CD4-positive, alpha-beta memory T cell (primary cell): ENCODE measurements around the gene SORL1-AS1.

ENCODE experiments used
- CTCF ChIA-PET: fragments of 350-600 bp; sonication (Branson Sonifier 250); formaldehyde crosslinking; loops from one replicate; lab custom pipeline; 2021; ENCODE audit warnings: inconsistent platforms; ENCODE audit not compliant: partially characterized antibody; lab: Charles Lee
- POLR2A ChIA-PET: fragments of 350-600 bp; sonication (Branson Sonifier 250); formaldehyde crosslinking; loops from one replicate; lab custom pipeline; 2021; ENCODE audit not compliant: partially characterized antibody; lab: Charles Lee
- DNase-seq, 5 donors: peaks; one replicate each; pipeline versions ENCODE4 v3.0.0 to v3.0.0-alpha.2; 2020 to 2022; ENCODE audit warnings: mixed read lengths in 1 of 5
- H3K27ac ChIP-seq: one replicate; pipeline ENCODE4 v1.7.0; 2013; ENCODE audit warnings: low read depth, low read length
- H3K27me3 ChIP-seq: 2 replicates; pipeline ENCODE4 v1.7.0; 2013; ENCODE audit warnings: mild to moderate bottlenecking, low read length, moderate library complexity; ENCODE audit not compliant: insufficient read depth
- H3K36me3 ChIP-seq: 2 replicates; pipeline ENCODE4 v1.7.0; 2013; ENCODE audit warnings: mild to moderate bottlenecking, low read length, moderate library complexity; ENCODE audit not compliant: insufficient read depth
- H3K4me1 ChIP-seq: 2 replicates; pipeline ENCODE4 v1.7.0; 2013; ENCODE audit warnings: mild to moderate bottlenecking, low read length, moderate library complexity; ENCODE audit not compliant: insufficient read depth
- H3K4me3 ChIP-seq, 2 donors: one replicate each; pipeline ENCODE4 v1.7.0; 2013; ENCODE audit warnings: low read length in 2 of 2, mild to moderate bottlenecking in 1 of 2
- H3K9me3 ChIP-seq, 2 donors: one replicate each; pipeline ENCODE4 v1.7.0; 2013; ENCODE audit warnings: low read length in 2 of 2, control low read depth in 1 of 2; ENCODE audit not compliant: control insufficient read depth in 1 of 2
- H3K27ac Mint-ChIP-seq, 7 donors: one replicate each; pipeline ENCODE4 v1.8.0; 2020 to 2021; ENCODE audit warnings: mixed read lengths in 7 of 7, mild to moderate bottlenecking in 6 of 7, inconsistent platforms in 3 of 7, moderate library complexity in 3 of 7
- H3K27me3 Mint-ChIP-seq, 2 donors: one replicate each; pipeline ENCODE4 v1.8.0; 2020 to 2021; ENCODE audit warnings: mixed read lengths in 2 of 2
- H3K36me3 Mint-ChIP-seq, 2 donors: one replicate each; pipeline ENCODE4 v1.8.0; 2020 to 2021; ENCODE audit warnings: mixed read lengths in 2 of 2, inconsistent platforms in 1 of 2, mild to moderate bottlenecking in 1 of 2
- H3K4me1 Mint-ChIP-seq, 4 donors: one replicate each; pipeline ENCODE4 v1.8.0; 2020 to 2021; ENCODE audit warnings: mixed read lengths in 4 of 4, mild to moderate bottlenecking in 1 of 4
- H3K4me3 Mint-ChIP-seq, 8 donors: one replicate each; pipeline ENCODE4 v1.8.0; 2020 to 2021; ENCODE audit warnings: mixed read lengths in 8 of 8, mild to moderate bottlenecking in 7 of 8, moderate library complexity in 6 of 8, inconsistent platforms in 3 of 8
- H3K9me3 Mint-ChIP-seq, 8 donors: one replicate each; pipeline ENCODE4 v1.8.0; 2020 to 2021; ENCODE audit warnings: mixed read lengths in 8 of 8, mild to moderate bottlenecking in 5 of 8, inconsistent platforms in 3 of 8, moderate library complexity in 1 of 8
- intact Hi-C: fragments of 100-400 bp; cut with micrococcal nuclease; formaldehyde crosslinking; loops from one replicate; pipeline ENCODE4 v1.15.1; 2023

Gene SORL1-AS1

DNA sequence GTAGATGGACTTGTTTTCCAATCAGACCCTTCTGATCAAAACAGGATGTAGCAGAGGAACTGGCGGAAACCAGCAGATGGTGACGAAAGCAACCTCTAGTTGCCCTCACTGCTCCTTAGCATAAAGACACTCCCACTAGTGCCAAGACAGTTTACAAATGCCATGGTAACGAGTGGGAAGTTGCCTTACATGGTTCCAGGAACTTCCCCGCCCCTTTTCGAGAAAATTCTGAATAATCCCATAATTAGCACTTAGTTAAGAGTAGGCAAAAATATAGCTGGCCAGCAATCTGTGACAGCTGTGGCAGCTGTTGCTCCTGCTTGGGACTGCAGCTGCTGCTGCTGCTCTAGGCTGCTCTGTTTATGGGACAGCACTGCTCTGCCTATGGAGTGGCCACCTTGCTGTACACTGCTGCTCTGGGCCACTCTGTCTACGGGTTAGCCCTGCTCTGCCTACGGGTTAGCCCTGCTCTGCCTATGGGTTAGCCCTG, 34.1 kb downstream of the SORL1-AS1 start:
- no peaks in the 10 kb centered on the region for H3K27me3 Mint-ChIP-seq
- peak overlapping the region; percentile 48 for H3K27ac ChIP-seq
- no peaks in the 10 kb centered on the region for H3K27me3 ChIP-seq
- H3K36me3 Mint-ChIP-seq: no peaks in the 10 kb centered on the region
- H3K27ac Mint-ChIP-seq: peak overlapping the region; percentile 91 to 97 (median 93)
- ChIA-PET CTCF (interaction anchor here (1.6 to 3.1 kb wide), 2 partner anchors 9 to 33 kb away, joined by 4 to 12 read pairs; partner anchors contain the start of genes SORL1 and SORL1-AS1), POLR2A (interaction anchor here (0.6 to 11.8 kb wide), 12 partner anchors 9 to 91 kb away, joined by 3 to 150 read pairs (median 4); partner anchors contain the start of genes SORL1 and SORL1-AS1)
- H3K9me3 ChIP-seq: no peaks in the 10 kb centered on the region
- no peaks in the 10 kb centered on the region for H3K36me3 ChIP-seq
- intact Hi-C loops: loop anchor here (2.0 to 5.0 kb wide), 4 partner anchors 32 to 174 kb away; no protein-coding TSS in a partner anchor
- peak overlapping the region; percentile 11 to 71 (median 49) for H3K4me3 Mint-ChIP-seq
- H3K4me3 ChIP-seq: no peak overlapping the region
- H3K4me1 Mint-ChIP-seq: peaks cover 66 to 93% (median 79%) of the 10 kb centered on the region in 4 donors
- H3K4me1 ChIP-seq: peaks cover 83% of the 10 kb centered on the region
- peak; percentile 77 to 88 (median 85) for DNase-seq
- no peaks in the 10 kb centered on the region for H3K9me3 Mint-ChIP-seq

DNA sequence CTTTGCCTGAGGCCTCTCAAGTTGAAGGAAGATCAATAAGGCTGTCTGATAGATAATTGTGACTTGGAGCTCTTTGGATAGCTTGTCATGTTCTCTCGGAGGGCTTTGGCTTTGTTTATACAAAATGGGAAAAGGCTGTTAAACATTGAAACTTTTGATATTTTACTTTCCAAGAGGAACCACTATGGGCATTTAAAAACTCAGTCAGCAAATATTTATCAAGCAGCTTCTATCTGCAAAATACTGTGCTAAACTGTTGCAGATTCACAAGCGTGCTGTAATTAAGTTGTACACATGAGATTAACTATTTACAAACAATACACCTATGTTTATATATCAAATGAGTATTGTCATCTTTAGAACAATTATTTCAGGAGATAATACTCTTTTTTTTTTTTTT, 35.2 kb downstream of the SORL1-AS1 start:
- H3K9me3 Mint-ChIP-seq: no peaks in the 10 kb centered on the region
- H3K9me3 ChIP-seq: no peaks in the 10 kb centered on the region
- peaks cover 77% of the 10 kb centered on the region for H3K4me1 ChIP-seq
- DNase-seq: no peak
- H3K4me3 Mint-ChIP-seq: peak overlapping the region in 7 of 8 donors; percentile 49 to 81 (median 68)
- H3K27me3 Mint-ChIP-seq: no peaks in the 10 kb centered on the region
- H3K36me3 Mint-ChIP-seq: no peaks in the 10 kb centered on the region
- CTCF ChIA-PET: interaction anchor here (0.7 to 1.3 kb wide), 6 partner anchors 10 to 50 kb away, joined by 3 to 7 read pairs (median 3); no protein-coding TSS in a partner anchor
- intact Hi-C loops: loop anchor here (2.0 to 5.0 kb wide), 4 partner anchors 33 to 175 kb away; no protein-coding TSS in a partner anchor
- no peaks in the 10 kb centered on the region for H3K36me3 ChIP-seq
- no peak overlapping the region for H3K4me3 ChIP-seq
- H3K27ac ChIP-seq: peak overlapping the region; percentile 48
- H3K4me1 Mint-ChIP-seq: peaks cover 56 to 88% (median 75%) of the 10 kb centered on the region in 4 donors
- POLR2A ChIA-PET: interaction anchor here (0.7 to 11.8 kb wide), 11 partner anchors 8 to 64 kb away, joined by 3 to 150 read pairs (median 7); partner anchors contain the start of genes SORL1 and SORL1-AS1
- H3K27ac Mint-ChIP-seq: peak overlapping the region; percentile 91 to 96 (median 93)
- no peaks in the 10 kb centered on the region for H3K27me3 ChIP-seq

- no peaks in the 10 kb centered on the region for H3K27me3 Mint-ChIP-seq
- H3K4me1 ChIP-seq: peaks cover 72% of the 10 kb centered on the region
- intact Hi-C loops: loop anchor here (5.0 kb wide), 2 partner anchors 40 to 175 kb away; no protein-coding TSS in a partner anchor
- H3K36me3 ChIP-seq: no peaks in the 10 kb centered on the region
- DNase-seq: peak; percentile 58 to 72 (median 63)
- CTCF ChIA-PET: interaction anchor here (0.7 to 1.3 kb wide), 6 partner anchors 11 to 51 kb away, joined by 3 to 7 read pairs (median 3); no protein-coding TSS in a partner anchor
- no peaks in the 10 kb centered on the region for H3K9me3 Mint-ChIP-seq
- H3K4me1 Mint-ChIP-seq: peaks cover 51 to 85% (median 71%) of the 10 kb centered on the region in 4 donors
- no peaks in the 10 kb centered on the region for H3K27me3 ChIP-seq
- H3K27ac Mint-ChIP-seq: peak overlapping the region; percentile 91 to 96 (median 93)
- no peaks in the 10 kb centered on the region for H3K9me3 ChIP-seq
- POLR2A ChIA-PET: interaction anchor here (0.7 to 11.8 kb wide), 12 partner anchors 8 to 64 kb away, joined by 3 to 150 read pairs (median 7); partner anchors contain the start of genes SORL1 and SORL1-AS1
- peak overlapping the region; percentile 36 for H3K27ac ChIP-seq
- H3K36me3 Mint-ChIP-seq: no peaks in the 10 kb centered on the region
- peak overlapping the region in 7 of 8 donors; percentile 49 to 81 (median 68) for H3K4me3 Mint-ChIP-seq
- H3K4me3 ChIP-seq: no peak overlapping the region
Observed at GRCh38 chr11:121417055-121417551, 35.7 kb downstream of the SORL1-AS1 start.

- Mint-ChIP-seq H3K27me3 (no peaks in the 10 kb centered on the region), H3K4me1 (peaks cover 41 to 74% (median 61%) of the 10 kb centered on the region in 4 donors), H3K36me3 (no peaks in the 10 kb centered on the region), H3K9me3 (no peaks in the 10 kb centered on the region), H3K4me3 (peak overlapping the region in 4 of 8 donors; percentile 11 to 36 (median 16)), H3K27ac (peak overlapping the region; percentile 22 to 90 (median 69))
- no peaks in the 10 kb centered on the region for H3K27me3 ChIP-seq
- H3K9me3 ChIP-seq: no peaks in the 10 kb centered on the region
- H3K4me3 ChIP-seq: no peak overlapping the region
- no peak for DNase-seq
- CTCF ChIA-PET: interaction anchor here (0.9 kb wide), 1 partner anchor 178 kb away, joined by 3 read pairs; no protein-coding TSS in a partner anchor
- H3K36me3 ChIP-seq: no peaks in the 10 kb centered on the region
- peaks cover 59% of the 10 kb centered on the region for H3K4me1 ChIP-seq
- no peak overlapping the region for H3K27ac ChIP-seq
- intact Hi-C loops: loop anchor here (5.0 kb wide), 2 partner anchors 39 to 176 kb away; no protein-coding TSS in a partner anchor
- POLR2A ChIA-PET: interaction anchor here (1.0 to 11.8 kb wide), 3 partner anchors 11 to 34 kb away, joined by 3 to 150 read pairs (median 7); partner anchors contain the start of genes SORL1 and SORL1-AS1
Observed at GRCh38 chr11:121415856-121416255, 36.9 kb downstream of the SORL1-AS1 start.

GRCh38 chr11:121414141-121414913, 38.4 kb downstream of the SORL1-AS1 start:
- Mint-ChIP-seq H3K9me3 (no peaks in the 10 kb centered on the region), H3K4me1 (peaks cover 31 to 61% (median 50%) of the 10 kb centered on the region in 4 donors), H3K4me3 (no peak overlapping the region), H3K27ac (peak overlapping the region in 6 of 7 donors; percentile 11 to 82 (median 48)), H3K36me3 (no peaks in the 10 kb centered on the region), H3K27me3 (no peaks in the 10 kb centered on the region)
- POLR2A ChIA-PET: interaction anchor here (1.3 to 11.8 kb wide), 3 partner anchors 15 to 35 kb away, joined by 3 to 150 read pairs (median 7); partner anchors contain the start of genes SORL1 and SORL1-AS1
- Histone ChIP-seq H3K4me3 (no peak overlapping the region), H3K27me3 (no peaks in the 10 kb centered on the region), H3K4me1 (peaks cover 44% of the 10 kb centered on the region), H3K27ac (no peak overlapping the region), H3K9me3 (no peaks in the 10 kb centered on the region), H3K36me3 (no peaks in the 10 kb centered on the region)
- intact Hi-C loops: no loop called here
- DNase-seq: no peak
- CTCF ChIA-PET: interaction anchor here (1.0 kb wide), 1 partner anchor 36 kb away, joined by 3 read pairs; no protein-coding TSS in a partner anchor

- Mint-ChIP-seq H3K4me1 (peaks cover 20 to 46% (median 37%) of the 10 kb centered on the region in 4 donors), H3K4me3 (no peak overlapping the region), H3K36me3 (no peaks in the 10 kb centered on the region), H3K27me3 (no peaks in the 10 kb centered on the region), H3K9me3 (no peaks in the 10 kb centered on the region), H3K27ac (peak overlapping the region in 6 of 7 donors; percentile 10 to 91 (median 76))
- H3K9me3 ChIP-seq: no peaks in the 10 kb centered on the region
- no peak for DNase-seq
- CTCF ChIA-PET: no interaction called here
- H3K36me3 ChIP-seq: no peaks in the 10 kb centered on the region
- no peak overlapping the region for H3K27ac ChIP-seq
- no peak overlapping the region for H3K4me3 ChIP-seq
- peaks cover 29% of the 10 kb centered on the region for H3K4me1 ChIP-seq
- intact Hi-C loops: no loop called here
- POLR2A ChIA-PET: interaction anchor here (11.8 kb wide), 1 partner anchor 37 kb away, joined by 150 read pairs; the partner anchor contains the start of genes SORL1 and SORL1-AS1
- no peaks in the 10 kb centered on the region for H3K27me3 ChIP-seq
Observed at GRCh38 chr11:121412711-121413415, 39.9 kb downstream of the SORL1-AS1 start.
